ENCODE measurements around the gene RECK.

GRCh38 chr9:36166168-36166927 is 129.6 kb downstream of the RECK start:
- TF ChIP-seq POLR2A (IDR thresholded peaks at IDR 0.05) (no peak), CTCF (IDR thresholded peaks at IDR 0.05) (peak; percentile 96 to 97 (median 97))

Measured in tibial nerve (tissue), 3 donors.